MM.1S (cell line): ENCODE data around the gene NLGN1.
A peak's percentile ranks its signal among the peaks of the same experiment; 100 is the strongest.

ENCODE experiments used
- DNase-seq: peaks from one replicate; pipeline ENCODE4 v3.0.0-alpha.2; 2015
- H2AFZ ChIP-seq: fragments of 300-600 bp; sonication (generic); 2 replicates; pipeline ENCODE4 v1.6.0; 2016; ENCODE audit warnings: antibody characterized with exemption, low read length
- H3F3A ChIP-seq: fragments of 300-600 bp; sonication (generic); 2 replicates; pipeline ENCODE4 v1.6.1; 2016; ENCODE audit warnings: mild to moderate bottlenecking, antibody characterized with exemption, low read length, moderate library complexity, mixed read lengths; ENCODE audit not compliant: insufficient read depth
- H3K27ac ChIP-seq: fragments of 300-600 bp; sonication (generic); 2 replicates; pipeline ENCODE4 v1.5.1; 2016; ENCODE audit warnings: mild to moderate bottlenecking, low read length
- H3K27me3 ChIP-seq: fragments of 300-600 bp; sonication (generic); replicated peaks from 2 replicates; pipeline ENCODE4 v1.6.0; 2016; ENCODE audit warnings: low read length; ENCODE audit not compliant: insufficient read depth
- H3K36me3 ChIP-seq: fragments of 300-600 bp; sonication (generic); replicated peaks from 2 replicates; pipeline ENCODE4 v1.6.1; 2016; ENCODE audit warnings: mild to moderate bottlenecking, low read length, mixed read lengths; ENCODE audit not compliant: insufficient read depth
- H3K4me1 ChIP-seq: fragments of 300-600 bp; sonication (generic); 2 replicates; pipeline ENCODE4 v1.6.1; 2016; ENCODE audit warnings: low read length, mixed read lengths
- H3K4me2 ChIP-seq: fragments of 300-600 bp; sonication (generic); 2 replicates; pipeline ENCODE4 v1.6.0; 2016; ENCODE audit warnings: low read depth, low read length
- H3K4me3 ChIP-seq: fragments of 300-600 bp; sonication (generic); 2 replicates; pipeline ENCODE4 v1.5.1; 2016; ENCODE audit warnings: low read length, mixed read lengths
- H3K79me2 ChIP-seq: fragments of 300-600 bp; sonication (generic); 2 replicates; pipeline ENCODE4 v1.6.1; 2016; ENCODE audit warnings: mixed run types, low read length, mixed read lengths
- H3K9ac ChIP-seq: fragments of 300-600 bp; sonication (generic); 2 replicates; pipeline ENCODE4 v1.6.1; 2016; ENCODE audit warnings: low read length, mixed read lengths
- H3K9me2 ChIP-seq: fragments of 300-600 bp; sonication (generic); replicated peaks from 2 replicates; pipeline ENCODE4 v1.6.1; 2016; ENCODE audit warnings: mild to moderate bottlenecking, low read length, mixed read lengths; ENCODE audit not compliant: insufficient read depth
- H3K9me3 ChIP-seq: fragments of 300-600 bp; sonication (generic); replicated peaks from 2 replicates; pipeline ENCODE4 v1.6.1; 2016; ENCODE audit warnings: mild to moderate bottlenecking, low read length, mixed read lengths; ENCODE audit not compliant: insufficient read depth
- H4K20me1 ChIP-seq: fragments of 300-600 bp; sonication (generic); 2 replicates; pipeline ENCODE4 v1.6.1; 2016; ENCODE audit warnings: mild to moderate bottlenecking, low read length, moderate library complexity, mixed read lengths; ENCODE audit not compliant: insufficient read depth
- CTCF ChIP-seq: fragments of 300-600 bp; sonication (generic); IDR thresholded peaks from 2 replicates; pipeline ENCODE4 v1.5.1; 2016; ENCODE audit warnings: antibody characterized with exemption, low read length, mixed read lengths
- EZH2 ChIP-seq: fragments of 300-600 bp; sonication (generic); optimal IDR thresholded peaks from 2 replicates; pipeline ENCODE3; 2017; ENCODE audit warnings: low read depth, mild to moderate bottlenecking, antibody characterized with exemption, low read length, mixed read lengths
- EZH2phosphoT487 ChIP-seq: fragments of 300-600 bp; sonication (generic); IDR thresholded peaks from 2 replicates; pipeline ENCODE4 v1.6.1; 2018; ENCODE audit warnings: antibody characterized with exemption, low read length

Gene NLGN1

GRCh38 chr3:173993299-173993698, 595.8 kb downstream of the NLGN1 start:
- no peaks in the 10 kb centered on the region for H3F3A ChIP-seq
- TF ChIP-seq EZH2 (no peak), CTCF (peak; percentile 37)
- no peaks in the 10 kb centered on the region for H3K79me2 ChIP-seq
- no peaks in the 10 kb centered on the region for H3K4me1 ChIP-seq
- H3K27ac ChIP-seq: no peak overlapping the region
- no peak for DNase-seq
- H3K9ac ChIP-seq: no peak overlapping the region
- H3K9me2 ChIP-seq: no peaks in the 10 kb centered on the region
- no peaks in the 10 kb centered on the region for H3K9me3 ChIP-seq
- no peak overlapping the region for H3K4me3 ChIP-seq
- H4K20me1 ChIP-seq: no peaks in the 10 kb centered on the region
- no peaks in the 10 kb centered on the region for H3K36me3 ChIP-seq
- H3K4me2 ChIP-seq: no peak overlapping the region
- H2AFZ ChIP-seq: no peak overlapping the region
- no peaks in the 10 kb centered on the region for H3K27me3 ChIP-seq

GRCh38 chr3:174000675-174001074, 603.1 kb downstream of the NLGN1 start:
- H3K9me2 ChIP-seq: no peaks in the 10 kb centered on the region
- DNase-seq: no peak
- no peak overlapping the region for H3K4me2 ChIP-seq
- H3K4me1 ChIP-seq: no peaks in the 10 kb centered on the region
- H3K9me3 ChIP-seq: no peaks in the 10 kb centered on the region
- no peak overlapping the region for H3K4me3 ChIP-seq
- no peaks in the 10 kb centered on the region for H3K27me3 ChIP-seq
- H3K79me2 ChIP-seq: no peaks in the 10 kb centered on the region
- H3F3A ChIP-seq: no peaks in the 10 kb centered on the region
- H3K9ac ChIP-seq: no peak overlapping the region
- H3K36me3 ChIP-seq: no peaks in the 10 kb centered on the region
- no peak overlapping the region for H2AFZ ChIP-seq
- H4K20me1 ChIP-seq: no peaks in the 10 kb centered on the region
- no peak for TF ChIP-seq EZH2phosphoT487
- no peak for TF ChIP-seq CTCF
- TF ChIP-seq EZH2: no peak
- no peak overlapping the region for H3K27ac ChIP-seq

GRCh38 chr3:174002543-174002942, 605.0 kb downstream of the NLGN1 start:
- Histone ChIP-seq H3K27me3 (no peaks in the 10 kb centered on the region), H3K9me3 (no peaks in the 10 kb centered on the region), H3K79me2 (no peaks in the 10 kb centered on the region), H3K9ac (no peak overlapping the region), H3K27ac (no peak overlapping the region), H3K9me2 (no peaks in the 10 kb centered on the region), H2AFZ (no peak overlapping the region), H4K20me1 (no peaks in the 10 kb centered on the region), H3K4me3 (no peak overlapping the region), H3K36me3 (no peaks in the 10 kb centered on the region), H3K4me1 (no peaks in the 10 kb centered on the region), H3K4me2 (no peak overlapping the region), H3F3A (no peaks in the 10 kb centered on the region)
- no peak for TF ChIP-seq EZH2
- no peak for TF ChIP-seq EZH2phosphoT487
- peak; percentile 64 for TF ChIP-seq CTCF
- DNase-seq: peak; percentile 48
